HG03432 (cell line): ENCODE measurements around the gene NOD1.
"Not testable (repeated sequence)": the region's sequence is repeated elsewhere in the genome, so short reads cannot be mapped to it uniquely, and the experiment has no call there.

ENCODE experiments used
- ATAC-seq: cut with Tn5 transposase; IDR thresholded peaks from one replicate; pipeline ENCODE4 v1.9.1; 2021; ENCODE audit warnings: mild to moderate bottlenecking, moderate library complexity; ENCODE audit not compliant: unreplicated experiment

Gene NOD1

GRCh38 chr7:30504301-30505173 lies 26.0 kb upstream of the NOD1 start, which contains the start of gene GGCT:
GGCT (minus strand) TSS chr7:30504829; CDS start chr7:30504709, 120 bp downstream.
- ATAC-seq: peak; percentile 97

GRCh38 chr7:30503274-30504212 lies 25.0 kb upstream of the NOD1 start:
- ATAC-seq: no peak

GRCh38 chr7:30502470-30503251 lies 24.1 kb upstream of the NOD1 start:
- no peak for ATAC-seq

GRCh38 chr7:30501264-30501663 lies 22.7 kb upstream of the NOD1 start:
- ATAC-seq: no peak

- ATAC-seq: no peak
Measured at GRCh38 chr7:30493228-30493627, 14.6 kb upstream of the NOD1 start.

- no peak for ATAC-seq
Measured at GRCh38 chr7:30491417-30491816, 12.8 kb upstream of the NOD1 start.

- ATAC-seq: no peak
Measured at GRCh38 chr7:30487371-30487770, 8.8 kb upstream of the NOD1 start.

GRCh38 chr7:30485667-30486066 lies 7.1 kb upstream of the NOD1 start:
- no peak for ATAC-seq

- ATAC-seq: not testable (repeated sequence)
Measured at GRCh38 chr7:30481416-30481815, 2.8 kb upstream of the NOD1 start.

- no peak for ATAC-seq
Measured at GRCh38 chr7:30479202-30480120, 877 bp upstream of the NOD1 start.

- no peak for ATAC-seq
Measured at GRCh38 chr7:30476459-30477145, 2.0 kb downstream of the NOD1 start.

GRCh38 chr7:30475580-30475979 lies 3.0 kb downstream of the NOD1 start:
- no peak for ATAC-seq

- ATAC-seq: no peak
Measured at GRCh38 chr7:30474893-30475292, 3.7 kb downstream of the NOD1 start.

- ATAC-seq: no peak
Measured at GRCh38 chr7:30474485-30474884, 4.1 kb downstream of the NOD1 start.

- no peak for ATAC-seq
Measured at GRCh38 chr7:30473903-30474302, 4.7 kb downstream of the NOD1 start.

- no peak for ATAC-seq
Measured at GRCh38 chr7:30472784-30473775, 5.5 kb downstream of the NOD1 start.

GRCh38 chr7:30472081-30472783 lies 6.4 kb downstream of the NOD1 start:
- ATAC-seq: no peak
